DMS153 treated with DMSO at 0.1 percent for 48 hours (cell line): Measurements from ENCODE around the gene KBTBD12.

Source experiments
- DNase-seq: peaks from one replicate; lab custom pipeline; 2025; ENCODE audit not compliant: unreplicated experiment; lab: John Stamatoyannopoulos, UW

KBTBD12 gene

DNA sequence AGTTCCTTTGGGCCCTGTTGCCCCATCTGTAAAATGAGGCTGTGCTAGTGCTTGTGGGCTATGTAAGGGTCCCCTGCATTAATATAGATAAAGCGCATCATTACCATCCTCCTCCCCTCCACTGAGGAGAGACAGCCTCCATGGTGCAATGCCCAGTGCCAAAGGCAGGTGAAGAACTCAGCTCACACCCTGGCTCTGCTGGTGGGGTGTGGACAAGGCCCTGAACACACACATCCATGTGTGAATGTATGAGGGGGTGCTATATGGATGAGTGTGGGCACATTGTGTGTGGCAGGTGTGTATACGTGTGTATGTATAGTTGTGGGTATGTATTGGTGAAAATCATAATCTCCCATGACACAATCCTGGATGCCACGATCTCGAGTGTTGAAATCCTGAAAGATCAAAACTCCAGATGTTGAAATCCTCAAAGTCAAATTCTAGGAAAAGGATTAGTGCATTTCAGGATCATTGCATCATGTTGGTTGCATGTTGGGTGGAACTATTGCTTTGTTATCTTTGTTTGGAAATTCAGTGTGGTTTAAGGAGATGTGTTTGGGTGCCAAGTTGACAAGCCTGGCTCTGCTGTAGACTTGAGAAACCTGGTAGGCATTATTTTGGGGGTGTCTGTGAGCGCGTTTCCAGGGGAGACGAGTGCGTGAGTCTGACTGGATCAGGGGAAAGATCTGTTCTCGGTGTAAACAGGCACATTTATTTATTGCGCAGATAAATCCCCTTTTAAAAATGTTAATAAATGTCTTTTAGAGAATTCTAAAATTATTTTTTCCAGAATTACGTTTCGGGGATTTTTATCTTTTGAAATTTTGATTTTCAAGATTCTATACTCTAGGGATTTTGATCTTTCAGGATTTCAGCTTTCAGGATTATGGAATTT lies 95.2 kb downstream of the KBTBD12 start:
- no peak for DNase-seq

DNA sequence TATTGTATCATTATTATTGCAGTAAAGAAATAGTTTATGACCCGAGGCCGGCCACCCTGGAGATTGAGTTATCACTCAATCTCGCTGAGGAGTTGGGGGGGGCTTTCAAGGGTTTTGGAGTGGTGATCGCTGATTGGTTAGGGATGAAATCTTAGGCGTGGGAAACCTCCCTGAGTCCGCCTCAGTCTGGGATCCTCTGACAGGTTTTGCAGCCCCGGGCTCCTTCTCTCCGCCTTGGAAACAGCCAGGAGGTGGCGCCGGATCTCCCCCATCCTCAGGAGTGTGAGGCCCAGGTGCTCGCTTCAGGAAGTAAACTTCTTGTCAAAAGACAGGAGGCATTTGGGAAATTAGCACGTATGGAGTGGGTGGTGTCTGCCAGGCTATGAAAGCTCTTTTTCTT lies 96.1 kb downstream of the KBTBD12 start:
- DNase-seq = peak; percentile 56

DNA sequence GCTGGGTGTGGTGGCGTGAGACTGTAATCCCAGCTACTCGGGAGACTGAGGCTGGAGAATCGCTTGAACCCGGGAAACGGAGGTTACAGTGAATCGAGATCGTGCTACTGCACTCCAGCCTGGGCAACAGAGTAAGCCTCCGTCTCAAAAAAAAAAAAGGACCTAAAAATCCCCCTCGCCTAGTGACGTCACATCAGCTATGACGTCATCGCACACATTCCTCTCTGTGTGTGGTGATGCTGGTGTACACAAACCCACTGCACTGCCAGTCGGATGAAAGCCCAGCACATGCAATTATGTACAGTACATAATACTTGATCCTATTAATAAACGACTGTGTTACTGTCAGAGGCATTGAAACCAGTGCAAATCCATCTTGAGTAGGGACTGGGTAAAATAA lies 97.0 kb downstream of the KBTBD12 start:
- DNase-seq = no peak

DNA sequence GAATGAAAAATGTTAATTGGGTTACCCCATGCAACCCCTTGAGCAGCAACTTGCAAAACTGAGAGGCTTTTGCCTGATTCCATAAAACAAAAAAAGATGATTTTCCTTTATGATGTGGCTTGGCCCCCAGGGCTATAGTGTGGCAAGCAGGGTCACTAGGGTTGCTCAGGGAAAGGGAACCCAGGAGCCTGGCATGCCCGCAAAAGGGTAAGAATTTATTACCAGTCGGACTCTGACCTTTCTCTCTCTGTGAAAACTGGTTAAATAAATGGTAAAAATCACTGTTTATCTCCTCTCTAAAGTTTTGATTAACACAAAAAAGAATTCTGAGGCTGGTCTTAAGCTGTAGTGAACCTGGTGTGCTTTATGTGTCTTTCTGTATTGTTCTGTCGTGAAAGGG lies 99.5 kb downstream of the KBTBD12 start:
- DNase-seq = no peak

DNA sequence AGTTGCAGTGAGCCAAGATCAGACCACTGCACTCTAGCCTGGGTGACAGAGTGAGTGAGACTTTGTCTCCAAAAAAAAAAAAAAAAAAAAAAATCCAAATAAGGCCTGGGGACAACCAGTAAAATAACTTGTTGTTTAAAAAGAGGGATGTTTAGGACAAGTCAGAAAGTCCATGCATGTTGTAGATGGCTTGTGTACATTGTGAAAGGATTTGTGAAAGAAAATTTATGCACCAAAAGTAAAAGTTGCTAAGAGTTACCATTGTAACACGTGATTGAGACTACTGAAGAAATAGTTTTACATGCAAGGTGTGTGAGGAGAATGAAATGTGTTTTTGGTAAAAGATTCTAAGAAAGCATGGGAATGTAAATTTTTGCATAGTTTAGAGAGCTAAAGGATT lies 101.5 kb downstream of the KBTBD12 start:
- no peak for DNase-seq

DNA sequence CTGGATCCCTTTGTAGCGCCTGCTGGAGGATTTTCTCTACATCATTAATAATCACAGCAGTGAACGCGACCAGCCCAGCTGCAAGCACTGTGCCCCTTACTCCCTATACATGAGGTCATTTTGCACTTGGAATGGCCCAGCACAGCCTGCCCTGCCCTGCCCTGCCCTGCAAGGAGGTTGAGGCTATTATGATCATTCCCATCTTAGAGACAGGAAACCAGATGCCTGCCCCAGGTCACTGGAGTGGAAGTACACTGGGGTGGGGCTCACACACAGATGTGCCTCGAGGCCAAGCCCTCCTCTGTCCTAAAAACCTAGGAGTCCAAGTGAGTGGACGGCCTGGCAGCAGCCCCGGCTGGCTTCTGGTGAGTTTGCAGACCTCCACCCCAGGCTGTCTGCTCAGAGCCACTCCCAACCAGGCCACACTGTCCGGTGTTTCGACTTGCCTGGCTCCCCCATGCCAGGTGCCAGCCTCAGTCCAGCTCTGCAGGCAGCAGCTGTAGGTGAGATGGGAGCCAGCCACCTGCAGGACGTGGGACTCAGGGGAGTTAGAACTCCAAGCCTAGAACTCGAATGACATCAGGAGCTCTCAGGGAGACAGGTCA lies 106.8 kb downstream of the KBTBD12 start:
- no peak for DNase-seq

DNA sequence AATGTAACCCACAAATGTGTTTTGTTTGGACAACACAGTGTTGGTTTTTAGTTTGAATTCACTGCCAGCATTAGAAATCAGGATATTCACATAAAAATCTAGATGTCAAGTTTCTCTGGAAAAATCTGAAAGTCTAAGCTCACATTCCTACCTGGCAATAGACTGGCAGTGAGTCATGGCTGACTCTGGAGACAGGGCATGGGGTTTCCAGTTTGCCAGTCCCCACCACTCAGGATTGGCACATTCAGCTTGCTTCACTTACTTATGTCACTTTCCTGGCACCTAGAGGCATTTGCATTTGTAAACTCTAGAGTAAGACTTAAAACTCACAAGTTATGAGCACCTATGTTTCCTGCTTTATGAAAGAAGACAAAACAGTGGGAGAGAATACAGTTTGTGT lies 118.1 kb downstream of the KBTBD12 start:
- DNase-seq = no peak

DNA sequence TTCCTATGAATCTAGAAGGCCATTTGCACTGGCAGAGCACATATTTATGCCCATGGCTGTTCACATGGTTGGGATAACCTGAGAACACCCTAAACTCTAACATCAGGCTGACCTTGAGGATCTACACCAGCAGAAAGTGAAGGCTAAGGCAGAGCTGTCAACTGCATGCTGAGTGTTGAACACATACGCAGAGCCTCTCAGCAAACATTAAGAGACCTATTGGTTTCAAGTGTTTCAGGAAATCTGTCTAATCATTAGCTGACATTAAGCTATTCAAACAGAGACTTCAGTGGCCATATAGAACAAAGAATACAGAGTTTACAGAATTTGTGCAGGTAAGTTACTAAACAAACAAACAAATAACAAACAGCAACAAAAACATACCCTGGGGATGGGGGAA lies 121.1 kb downstream of the KBTBD12 start:
- no peak for DNase-seq
